ENCODE results near the gene TSPAN9.

TSPAN9 gene

DNA sequence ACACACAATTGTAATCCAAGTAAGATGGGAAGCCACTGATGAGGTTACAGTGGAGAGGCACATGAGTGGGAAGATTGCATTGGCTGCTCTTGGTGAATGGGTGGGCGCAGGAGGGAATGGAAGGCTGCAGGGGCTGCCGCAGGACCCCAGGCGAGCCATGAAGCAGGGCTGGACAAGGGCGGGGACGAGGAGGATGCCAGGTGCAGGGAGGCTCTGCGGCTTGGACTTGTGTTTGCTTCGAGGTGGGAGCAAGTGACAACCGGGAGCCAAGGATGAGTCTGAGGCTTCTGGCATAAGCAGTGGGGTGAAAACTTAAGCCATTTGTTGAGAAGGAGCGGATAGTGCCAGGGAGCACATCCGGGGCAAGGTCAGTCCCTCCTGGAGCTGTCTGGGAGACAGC lies 115.0 kb downstream of the TSPAN9 start:
- no peak for DNase-seq

DNA sequence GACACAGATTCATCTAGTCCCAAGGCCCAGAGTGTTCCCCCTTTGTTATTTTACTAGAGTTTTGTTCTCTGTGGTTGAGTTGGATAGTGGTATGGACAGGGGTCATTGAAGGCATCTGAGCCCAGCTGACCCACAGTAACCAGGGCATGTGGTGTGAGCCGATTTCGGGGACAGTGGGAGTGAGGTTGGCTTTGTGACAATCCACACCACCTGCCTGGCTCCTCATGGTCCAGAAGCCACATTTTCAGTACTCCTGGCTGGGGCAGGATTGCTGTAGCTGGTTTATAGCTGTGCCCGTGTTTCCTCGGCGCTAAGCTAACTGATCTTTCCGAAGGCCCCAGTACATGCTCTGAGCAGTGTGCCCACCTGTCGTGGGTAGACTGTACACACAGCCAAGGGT lies 116.0 kb downstream of the TSPAN9 start:
- no peak for DNase-seq

DNA sequence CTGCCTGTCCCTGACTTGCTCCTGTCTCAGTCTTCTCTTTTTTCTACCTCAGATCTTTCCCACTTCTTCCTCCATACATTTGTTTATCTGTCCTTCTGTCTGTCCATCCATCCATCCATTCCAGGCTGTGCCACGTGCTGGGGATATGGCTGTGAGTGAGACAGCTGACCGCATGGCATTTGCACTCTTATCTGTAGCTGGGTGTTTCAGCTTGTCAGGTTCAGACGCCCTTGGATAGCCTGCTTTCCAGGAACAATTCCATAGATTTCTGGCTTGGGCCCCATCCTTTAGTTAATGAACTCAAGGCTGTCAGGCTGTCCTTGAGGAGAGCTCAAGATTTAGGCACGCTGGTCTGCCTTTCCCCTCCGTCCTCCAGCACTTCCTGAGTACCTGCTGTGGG lies 116.6 kb downstream of the TSPAN9 start:
- no peak for DNase-seq

DNA sequence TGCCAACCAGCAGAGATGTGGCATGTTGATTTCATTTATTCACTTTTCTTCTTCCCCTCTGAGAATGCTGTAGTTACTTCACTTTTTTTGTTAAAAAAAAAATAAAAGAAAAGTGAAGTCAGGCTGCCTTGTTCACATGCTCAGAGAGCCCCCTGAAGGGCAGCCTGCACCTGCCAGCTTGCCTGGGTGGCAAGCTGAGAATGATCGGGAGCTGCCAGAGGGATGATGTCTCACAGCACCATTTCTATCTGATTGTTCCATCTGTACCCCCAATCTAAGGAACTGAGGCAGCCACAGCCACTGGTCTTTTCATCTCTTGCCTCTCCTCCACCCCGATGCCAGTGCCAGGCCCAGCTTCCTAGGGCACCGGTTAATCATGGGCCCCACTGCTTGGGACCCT lies 118.2 kb downstream of the TSPAN9 start:
- DNase-seq, result no peak

DNA sequence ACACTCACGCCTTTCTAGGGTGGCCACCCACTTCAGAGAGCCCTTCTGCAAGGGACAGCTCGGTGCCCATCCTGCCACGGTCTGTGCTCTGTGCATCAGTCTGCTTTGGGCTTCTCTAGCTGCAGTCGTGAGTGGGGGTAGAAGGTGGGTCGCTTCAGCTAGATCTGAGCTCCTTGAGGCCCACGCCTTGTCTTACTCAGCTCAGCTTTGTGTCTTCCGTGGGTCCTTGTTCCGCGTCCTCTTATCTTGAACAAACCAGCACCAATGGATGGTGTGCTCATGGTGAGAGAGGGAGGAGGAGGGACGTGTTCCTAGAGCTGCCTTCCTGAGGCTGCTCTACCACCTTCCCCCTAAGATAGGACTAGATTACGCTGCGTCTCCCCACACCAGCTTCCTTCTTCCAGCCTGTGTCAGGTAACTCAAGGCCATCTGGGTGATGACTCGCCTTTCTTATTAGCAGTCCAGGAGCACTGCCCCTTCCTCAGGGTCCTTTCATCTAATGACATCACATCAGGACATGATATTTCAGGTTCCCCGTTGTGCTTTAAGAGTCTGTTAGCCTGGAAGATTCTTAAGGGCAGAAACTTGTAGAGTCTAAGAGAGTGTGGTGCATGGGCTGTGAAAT lies 118.8 kb downstream of the TSPAN9 start:
- DNase-seq, result no peak

DNA sequence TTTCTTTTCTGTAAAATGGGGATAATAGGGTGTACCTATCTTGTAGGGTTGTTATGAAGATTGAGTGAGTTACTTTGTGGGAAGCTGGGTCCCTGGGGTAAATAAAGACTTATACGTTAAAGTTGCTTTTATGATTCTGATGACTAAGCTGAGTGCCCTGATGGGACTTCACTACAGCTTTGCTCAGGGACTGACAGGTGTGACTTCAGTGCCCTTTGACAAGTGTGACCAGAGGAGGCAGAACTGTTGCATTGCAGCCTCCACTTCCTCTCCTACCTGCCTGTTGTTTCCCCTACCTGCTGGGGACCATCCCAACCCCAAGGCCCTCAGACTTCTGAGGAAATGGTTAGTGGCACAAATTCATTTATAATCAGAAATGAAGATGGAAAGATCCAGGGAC lies 119.3 kb downstream of the TSPAN9 start:
- DNase-seq, result no peak

DNA sequence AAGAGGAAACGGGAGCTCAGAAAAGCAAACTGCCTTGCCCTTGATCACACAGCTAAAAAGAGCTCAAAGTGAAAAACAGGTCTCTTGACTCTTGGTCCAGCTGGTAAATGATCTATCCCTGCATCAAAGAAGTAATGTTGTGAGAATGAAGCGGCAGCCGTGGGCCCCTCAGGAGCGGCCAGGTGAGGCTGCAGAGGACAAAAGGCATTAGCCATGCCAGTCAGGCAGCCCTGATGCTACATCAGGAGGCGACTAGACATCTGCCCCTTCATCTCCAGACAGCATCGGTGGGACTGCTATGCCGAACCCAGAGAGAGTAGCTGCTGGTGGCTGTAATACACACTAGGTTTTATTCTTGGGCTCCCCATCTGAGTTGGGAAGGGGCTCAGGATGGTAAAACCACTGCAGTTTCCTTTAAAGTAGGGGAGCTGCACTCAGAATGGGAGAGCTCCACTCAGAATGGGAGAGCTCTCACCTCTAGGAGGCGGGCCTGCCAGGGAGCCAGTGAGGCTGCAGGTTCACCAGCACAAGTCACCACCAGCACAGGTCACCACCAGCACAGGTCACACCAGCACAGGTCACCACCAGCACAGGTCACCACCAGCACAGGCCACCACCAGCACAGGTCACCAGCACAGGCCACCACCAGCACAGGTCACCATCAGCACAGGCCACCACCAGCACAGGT lies 120.1 kb downstream of the TSPAN9 start:
- DNase-seq, result no peak

DNA sequence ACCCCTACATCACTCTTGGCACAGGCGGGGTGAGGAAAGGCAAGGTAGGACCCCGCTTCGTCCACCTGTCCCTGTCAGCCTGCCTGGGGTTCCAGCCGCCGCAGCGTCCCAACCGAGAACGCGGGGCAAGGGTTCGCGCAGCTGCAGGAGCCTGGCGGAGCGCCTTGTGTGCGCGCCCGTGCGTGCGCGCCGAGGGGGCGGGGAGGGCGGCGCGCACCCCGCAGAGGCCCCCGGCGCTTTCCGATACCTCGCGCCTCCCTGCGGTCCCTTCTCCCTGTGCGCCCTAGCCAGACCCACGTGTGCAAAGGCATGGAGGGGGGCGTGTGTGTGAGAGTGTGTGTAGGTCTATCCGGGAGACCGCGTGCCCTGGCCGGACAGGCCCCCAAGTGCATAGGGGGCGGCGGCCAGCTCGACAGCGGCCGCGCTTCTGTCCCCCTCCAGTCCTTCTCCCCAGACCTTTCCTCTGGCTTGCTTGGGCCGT lies 122.4 kb downstream of the TSPAN9 start:
- DNase-seq, result no peak

DNA sequence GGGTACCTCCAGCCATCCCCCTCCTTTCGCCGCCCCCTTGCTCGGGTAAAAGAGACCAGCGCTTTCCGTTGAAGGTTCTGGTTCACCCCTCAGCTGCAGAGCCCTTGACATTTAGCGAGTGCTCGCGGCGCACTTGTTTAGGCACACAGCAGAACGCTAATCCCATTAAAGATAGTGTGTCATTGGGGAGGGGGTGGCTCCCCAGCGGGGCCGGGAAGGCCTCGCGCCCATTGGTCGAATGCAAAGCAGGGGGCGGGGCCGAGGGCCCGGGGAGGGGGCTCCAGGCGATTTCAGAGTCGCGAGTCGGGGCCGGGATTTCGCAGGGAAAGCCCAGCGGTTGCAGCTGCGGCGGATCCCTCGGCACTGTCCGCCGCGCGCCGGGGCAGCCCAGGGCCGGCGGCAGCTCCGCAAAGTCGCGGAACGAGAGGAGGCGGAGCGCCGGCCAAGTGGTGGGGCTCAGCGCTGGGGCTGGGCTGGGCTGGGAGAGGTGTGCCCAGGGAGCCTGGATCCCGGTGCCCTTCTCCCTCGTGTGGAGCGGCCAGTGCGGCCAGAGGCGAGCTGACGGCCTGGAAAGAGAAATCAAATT lies 122.9 kb downstream of the TSPAN9 start:
- no peak for DNase-seq

DNA sequence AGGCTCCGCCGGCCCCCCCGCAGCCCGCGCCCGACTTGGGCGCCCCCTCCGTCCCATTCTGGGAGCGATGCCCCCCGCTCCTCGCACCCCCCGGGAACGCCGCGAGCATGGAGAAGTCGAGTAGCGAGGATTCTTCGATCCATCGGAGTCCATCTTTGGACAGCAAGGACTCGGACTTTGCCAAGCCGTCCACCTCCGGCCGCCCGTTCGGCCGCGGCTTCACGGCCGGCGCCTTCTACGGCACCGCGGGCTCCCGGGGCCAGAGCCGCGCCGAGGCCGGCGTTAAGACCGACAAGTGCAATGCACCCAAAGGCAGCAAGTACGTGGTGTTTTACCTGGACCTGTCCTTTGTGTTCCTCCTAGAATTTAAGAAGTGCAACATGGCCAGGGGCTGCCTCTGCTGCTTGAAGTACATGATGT lies 123.6 kb downstream of the TSPAN9 start:
- no peak for DNase-seq

DNA sequence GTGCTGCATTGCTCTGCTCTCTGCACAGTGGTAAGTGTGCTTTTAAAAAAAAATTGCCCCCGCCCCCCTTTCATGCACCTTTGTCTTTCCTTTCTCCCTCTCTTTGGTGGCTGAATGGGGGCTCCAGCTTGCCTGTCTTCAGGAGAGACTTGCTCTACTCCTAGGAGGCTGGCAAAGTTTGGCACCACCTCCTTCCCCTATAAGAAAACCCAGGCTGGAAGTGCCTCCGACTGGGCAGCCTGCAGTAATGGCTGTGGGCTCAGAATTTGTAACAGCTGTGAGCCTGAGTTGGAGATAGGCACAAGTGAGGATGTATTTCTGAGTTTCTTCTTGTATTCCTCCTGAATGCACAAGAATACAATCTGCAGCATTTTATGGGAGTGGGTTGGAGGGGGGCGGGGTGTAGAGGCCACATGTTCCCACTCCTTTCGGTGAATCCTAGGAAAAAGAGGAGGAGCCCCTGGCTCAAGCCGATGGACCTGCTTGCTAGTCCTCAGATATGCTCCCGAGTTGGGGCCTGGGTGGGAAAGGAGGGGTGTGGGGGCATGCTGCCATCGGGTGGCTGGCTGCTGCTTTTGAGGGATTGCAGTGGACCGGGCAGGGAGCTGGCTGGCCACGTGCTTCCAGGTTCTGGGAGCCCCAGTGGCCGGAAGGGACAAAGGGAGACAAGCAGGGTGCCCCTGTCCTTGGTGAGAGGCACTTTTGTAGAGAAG lies 124.3 kb downstream of the TSPAN9 start:
- DNase-seq, result no peak

DNA sequence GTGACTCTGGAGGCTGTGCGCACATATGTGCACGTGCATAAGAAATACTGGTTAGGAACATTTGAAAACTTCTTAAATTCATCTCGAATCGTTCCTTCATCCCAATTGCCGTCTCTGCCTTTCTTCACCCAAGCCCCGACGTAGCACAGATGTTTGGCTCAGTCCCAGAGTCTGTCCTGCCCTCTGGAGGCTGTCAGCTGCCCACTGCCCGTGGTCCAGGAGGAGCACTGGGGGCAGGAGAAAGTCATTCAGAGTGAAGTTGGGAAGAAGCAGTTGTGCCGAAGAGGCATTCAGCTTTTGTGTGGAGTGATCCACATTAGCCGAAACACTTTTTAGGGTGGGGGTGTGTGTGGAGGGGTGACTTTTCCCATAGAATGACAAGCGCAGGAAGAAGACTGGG lies 124.9 kb downstream of the TSPAN9 start:
- DNase-seq, result no peak

DNA sequence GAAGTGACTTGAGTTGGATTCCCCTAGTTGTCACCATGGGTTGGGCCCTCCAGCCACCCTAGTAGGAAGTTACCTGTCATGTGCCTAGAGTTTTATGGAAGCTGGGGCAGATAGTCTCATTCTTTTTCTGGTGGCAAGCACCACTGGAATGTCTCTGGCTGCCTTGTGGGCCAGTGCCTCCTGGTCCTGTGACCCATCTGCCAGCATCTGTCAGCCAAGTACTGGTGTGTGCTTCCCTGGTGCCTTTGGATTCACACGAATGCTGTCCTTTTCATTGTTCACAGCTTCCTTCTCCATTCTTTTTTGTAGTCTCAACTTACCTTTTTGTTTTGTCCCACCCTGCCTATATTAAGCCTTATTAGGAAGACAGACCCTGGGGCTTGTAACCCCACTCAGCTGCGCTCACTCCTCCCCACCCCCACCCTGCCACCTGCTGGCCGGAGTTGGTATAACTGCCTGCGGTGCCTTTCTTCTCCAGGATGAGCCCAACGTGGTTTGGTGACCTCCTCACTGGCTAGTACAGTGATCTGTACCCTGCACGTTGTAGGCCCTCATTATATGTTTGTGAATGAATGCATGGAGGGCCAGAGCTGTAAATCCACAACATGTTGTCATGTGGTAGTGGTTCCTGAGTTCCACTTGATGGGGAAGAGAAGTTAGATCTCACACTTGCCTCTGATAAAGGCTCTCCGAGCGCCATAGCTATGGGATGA lies 125.7 kb downstream of the TSPAN9 start:
- peak; percentile 71 for DNase-seq

DNA sequence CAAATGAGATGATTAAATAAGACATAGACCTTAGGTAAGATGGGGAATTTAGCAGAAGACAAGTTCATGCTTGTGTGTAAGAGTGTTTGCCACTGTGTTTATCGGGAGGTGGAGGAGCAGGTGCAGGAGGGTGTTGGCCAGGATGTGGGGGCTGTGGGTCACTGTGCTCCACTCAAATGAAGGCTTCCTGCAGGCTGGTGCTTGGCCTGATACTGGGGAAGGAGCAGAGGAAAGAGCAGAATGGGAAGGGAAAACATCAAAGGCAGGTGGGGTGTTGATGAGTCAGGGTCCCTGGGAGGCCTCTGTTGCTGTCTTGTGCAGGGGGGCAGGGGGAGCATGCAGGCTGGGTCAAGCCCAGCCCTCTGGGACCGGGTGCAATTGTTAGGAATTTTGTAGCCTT lies 126.5 kb downstream of the TSPAN9 start:
- no peak for DNase-seq

DNA sequence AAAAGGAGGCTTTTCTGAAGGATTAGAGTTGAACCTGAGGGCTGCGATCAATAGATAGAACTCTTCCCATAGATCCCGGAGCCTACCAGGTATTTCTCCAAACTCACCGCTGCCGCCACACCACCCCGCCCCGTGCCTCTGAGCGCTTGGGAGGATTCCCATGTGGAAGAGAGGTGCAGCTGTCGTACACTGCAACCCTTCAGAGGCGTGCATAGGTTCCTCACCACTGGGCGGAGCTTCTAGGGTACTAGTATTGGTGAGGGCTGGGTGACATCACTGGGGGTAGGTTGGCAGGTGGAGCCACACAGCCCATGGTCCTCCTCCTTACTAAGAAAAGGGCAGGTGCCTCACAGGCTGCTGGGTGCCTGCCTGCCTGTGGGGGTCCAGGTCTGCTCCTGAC lies 127.0 kb downstream of the TSPAN9 start:
- DNase-seq, result no peak

DNA sequence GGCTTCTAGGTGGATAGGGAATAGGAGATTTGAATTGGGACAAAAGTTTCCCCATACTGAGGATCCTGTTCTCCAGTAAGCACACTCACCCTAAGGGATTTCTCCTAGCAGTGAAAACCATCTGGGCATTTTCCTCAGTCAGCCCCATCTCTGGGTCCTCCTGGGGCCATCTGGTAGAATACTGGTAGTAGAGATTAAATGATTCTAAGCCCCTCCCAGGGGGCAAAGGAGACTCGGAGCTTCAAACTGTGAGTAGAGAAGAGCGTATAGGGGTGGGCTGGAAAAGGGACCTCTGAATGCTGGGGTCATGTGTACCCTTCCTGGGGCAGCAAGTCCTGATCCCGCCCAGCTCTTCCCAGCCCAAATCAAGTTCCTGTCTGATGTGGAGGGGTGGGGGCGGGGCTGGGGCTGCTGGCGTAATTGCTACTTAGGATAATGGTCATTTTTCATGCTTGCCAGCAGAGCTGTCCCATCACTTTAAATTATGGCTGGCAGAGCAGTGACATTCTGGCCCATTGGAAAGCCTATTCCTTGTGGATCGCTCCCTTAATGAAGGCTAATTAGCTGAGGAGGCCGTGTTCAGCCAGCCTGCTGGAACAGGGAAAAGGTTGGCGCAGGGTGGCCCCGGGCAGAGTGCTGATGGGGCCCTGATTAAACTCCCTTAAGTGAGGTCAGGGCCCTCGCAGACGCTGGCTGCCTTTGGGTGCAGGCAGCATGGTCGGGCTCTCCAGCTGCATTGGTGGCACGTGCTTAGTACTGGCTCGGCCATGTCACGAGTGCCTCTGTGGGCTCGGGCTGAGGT lies 127.8 kb downstream of the TSPAN9 start:
- no peak for DNase-seq

DNA sequence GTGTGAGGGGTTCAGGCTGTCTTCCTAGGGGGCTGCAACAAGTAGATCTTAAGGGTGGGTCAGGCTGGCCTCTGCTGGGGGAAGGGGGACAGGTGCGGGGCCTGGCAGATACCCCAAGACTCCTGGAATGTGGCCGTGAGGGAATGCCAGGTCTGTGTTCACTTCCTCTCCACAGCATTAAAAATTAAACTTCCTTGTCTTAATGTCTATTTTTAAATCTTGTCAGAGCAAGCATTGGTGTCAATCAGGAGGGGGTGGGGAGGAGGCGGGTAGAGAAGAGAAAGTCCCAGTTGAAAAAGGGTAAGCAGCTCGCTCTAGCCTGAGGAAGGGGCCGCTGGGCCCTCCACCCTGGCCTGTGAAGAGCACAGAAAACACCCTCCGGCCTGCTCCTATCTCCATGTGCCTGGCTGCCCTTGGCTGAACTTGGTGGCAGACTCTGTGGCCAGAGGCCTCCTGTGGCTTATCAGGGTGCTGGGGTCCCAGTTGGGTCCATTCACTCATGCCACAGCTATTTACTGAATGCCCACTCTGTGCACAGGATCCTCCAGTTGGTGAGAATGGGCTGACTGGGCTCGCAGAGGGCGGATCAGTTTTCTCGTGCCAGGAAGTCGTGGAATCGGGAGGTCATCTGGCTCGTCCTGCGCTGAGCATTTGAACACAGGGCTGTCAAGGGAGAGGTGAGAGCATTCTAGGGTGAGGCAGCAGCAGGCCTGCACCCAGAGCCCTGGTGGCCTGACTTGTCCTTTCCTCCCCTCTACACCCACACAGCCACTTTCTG lies 128.8 kb downstream of the TSPAN9 start:
- no peak for DNase-seq

DNA sequence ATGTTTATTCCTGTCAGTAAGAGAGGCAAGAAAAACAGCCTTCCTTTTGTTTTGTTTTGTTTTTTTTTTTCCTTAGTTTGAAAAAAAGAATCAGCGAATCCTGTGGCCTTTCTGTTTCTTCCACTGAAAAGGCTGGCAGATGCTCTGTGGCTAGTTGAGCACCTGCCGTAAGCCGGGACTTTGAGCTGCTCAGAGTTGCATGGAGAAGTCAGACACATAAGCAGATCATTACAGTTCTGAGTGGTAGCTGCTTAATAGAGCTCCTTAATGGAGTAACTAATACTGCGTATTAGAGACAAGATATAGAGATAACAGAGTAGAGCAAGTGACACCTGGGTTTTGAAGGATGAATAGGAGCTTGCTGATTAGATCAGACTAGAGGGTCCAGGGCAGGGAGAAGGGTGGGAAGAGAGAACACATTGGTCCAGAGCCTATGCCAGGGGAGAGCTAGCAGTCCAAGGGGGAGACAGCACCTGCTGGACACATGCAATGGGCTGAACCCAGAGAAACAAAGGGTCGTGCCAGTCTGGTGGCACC lies 129.4 kb downstream of the TSPAN9 start:
- no peak for DNase-seq

DNA sequence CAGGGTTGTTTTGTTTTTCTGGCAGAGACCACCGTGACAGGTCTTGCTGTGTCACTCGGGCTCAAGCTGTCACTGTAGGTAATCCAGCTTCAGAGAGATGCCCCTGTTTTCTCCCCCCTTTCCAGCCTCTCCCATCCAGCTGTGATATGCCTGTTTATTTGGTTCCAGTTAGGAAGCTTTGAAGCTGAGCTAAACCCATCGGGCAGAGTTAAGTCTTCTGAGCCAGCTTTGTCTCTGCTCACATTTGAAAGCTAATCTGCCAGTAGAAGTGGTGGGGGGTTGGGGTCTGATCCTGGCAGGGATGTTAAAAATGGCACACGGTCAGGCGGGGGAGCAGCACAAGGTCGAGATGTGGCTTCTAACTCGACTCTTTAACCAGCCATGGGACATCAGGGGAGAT lies 130.0 kb downstream of the TSPAN9 start:
- DNase-seq, result no peak

DNA sequence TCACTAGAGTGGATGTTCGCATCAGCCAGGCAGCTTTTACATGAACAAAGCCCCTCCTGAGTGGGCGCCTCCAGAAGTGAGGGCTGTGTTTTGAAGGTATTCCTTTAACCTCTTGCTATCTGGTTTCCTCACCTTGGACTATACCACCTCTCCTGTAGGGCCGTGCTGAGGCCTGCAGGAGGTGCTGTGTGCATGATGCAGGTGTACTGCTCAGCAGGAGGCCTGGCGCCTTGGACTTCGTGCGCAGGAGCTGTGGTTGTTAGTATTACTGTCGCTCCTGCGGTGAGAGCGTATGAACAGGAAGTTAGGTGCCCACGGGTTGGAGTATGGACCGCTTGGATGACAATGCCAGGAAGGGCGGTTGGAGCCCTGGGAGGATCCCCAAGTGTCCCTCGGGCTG lies 130.7 kb downstream of the TSPAN9 start:
- no peak for DNase-seq

DNA sequence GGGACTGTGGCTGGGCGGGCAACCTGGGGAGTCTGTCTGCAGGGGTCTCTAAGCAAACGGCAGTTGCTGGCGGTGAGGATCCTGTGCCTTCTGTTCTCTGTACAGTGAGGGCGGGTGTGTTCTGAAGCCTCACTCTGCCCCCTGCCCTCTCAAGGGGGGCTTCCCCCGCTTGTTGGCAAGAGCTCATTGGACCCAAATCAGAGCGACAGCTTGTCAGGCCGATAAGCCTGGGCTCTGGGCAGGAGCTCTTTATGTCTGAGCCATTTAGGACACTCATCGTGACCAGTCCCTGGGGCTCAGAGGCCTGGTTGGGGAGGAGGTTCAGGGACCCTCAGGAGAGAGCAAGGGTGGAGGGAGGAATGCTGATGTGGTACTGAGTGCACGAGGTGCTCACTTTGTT lies 136.0 kb downstream of the TSPAN9 start:
- DNase-seq, result no peak

Data from activated CD4-positive, CD25-positive, alpha-beta regulatory T cell treated with anti-CD3 and anti-CD28 coated beads, Interleukin-2, amount 50 U/mL, for 72 hours (primary cell).